Measurements from ENCODE around the gene C16orf78.

The C16orf78 gene

DNA sequence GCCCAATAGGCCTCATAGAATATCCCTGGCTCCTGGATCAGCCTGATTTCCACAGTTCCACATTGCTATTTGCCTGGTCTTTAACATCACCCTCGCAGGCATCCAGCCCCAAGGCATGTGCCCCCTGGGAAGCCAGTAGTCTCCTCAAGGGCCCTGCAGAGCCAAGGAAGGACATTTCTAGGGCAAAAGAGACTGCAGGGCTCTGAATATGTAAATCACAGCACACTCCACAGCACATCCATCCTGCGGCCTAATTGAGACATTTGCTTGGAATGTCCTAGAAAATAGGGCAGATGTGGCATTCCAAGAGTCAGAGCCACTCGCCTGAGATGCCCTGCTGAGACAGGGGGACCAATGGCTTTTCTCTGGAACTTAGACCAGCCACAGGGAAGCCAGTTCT lies 11.4 kb upstream of the C16orf78 start:
- Histone ChIP-seq H3K27me3 (peaks cover 3% of the 10 kb centered on the region), H3K27ac (no peak overlapping the region), H3K9me3 (no peaks in the 10 kb centered on the region), H3K4me3 (ENCODE audit: low read depth in 1 of 2, low read length in 1 of 2) (no peak overlapping the region), H3K36me3 (no peaks in the 10 kb centered on the region), H3K4me1 (ENCODE audit: control insufficient read depth in 1 of 2, insufficient read depth in 1 of 2, low read depth in 1 of 2, low read length in 1 of 2) (no peaks in the 10 kb centered on the region)
- TF ChIP-seq CTCF (IDR thresholded peaks at IDR 0.05): no peak

DNA sequence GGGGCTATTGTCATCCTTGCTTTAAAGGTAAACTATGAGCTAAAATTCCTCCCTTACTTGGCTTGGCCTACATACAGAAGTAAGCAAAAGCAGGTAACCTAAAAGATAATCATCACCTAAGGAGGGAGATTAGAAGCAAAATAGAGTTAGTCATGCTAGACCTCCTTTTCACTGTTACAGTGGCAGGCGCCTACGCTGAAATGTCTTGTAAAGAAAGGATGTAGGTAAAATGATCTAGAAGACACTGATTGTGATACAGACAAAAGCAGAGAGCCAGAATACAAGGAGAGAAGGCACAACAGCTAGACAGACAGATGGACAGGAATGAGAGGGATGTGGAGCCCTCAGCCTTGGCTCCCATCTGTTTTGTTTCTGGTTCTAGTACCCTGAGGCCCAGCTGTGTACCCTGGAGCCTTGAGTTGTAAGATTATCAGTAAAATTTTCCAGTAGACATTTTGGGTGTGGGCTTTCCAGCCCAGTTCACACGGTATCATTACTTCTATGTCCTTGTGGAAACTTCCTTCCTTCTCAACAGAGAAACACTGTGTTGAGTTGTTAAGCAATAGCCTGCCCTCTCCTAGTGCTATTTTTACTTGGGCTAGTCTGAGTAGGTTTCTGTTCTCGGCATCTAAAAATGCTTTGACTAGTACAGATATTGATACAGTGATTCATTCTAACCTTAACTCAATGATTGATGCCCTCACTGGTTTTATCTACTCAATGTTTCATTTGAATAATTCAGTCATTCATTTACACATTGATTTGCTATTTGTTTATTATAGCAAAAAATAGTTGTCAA lies 7.7 kb upstream of the C16orf78 start:
- no peaks in the 10 kb centered on the region for H3K4me1 ChIP-seq (ENCODE audit: control insufficient read depth in 1 of 2, insufficient read depth in 1 of 2, low read depth in 1 of 2, low read length in 1 of 2)
- no peaks in the 10 kb centered on the region for H3K9me3 ChIP-seq
- no peaks in the 10 kb centered on the region for H3K36me3 ChIP-seq
- H3K27me3 ChIP-seq: peaks cover 3% of the 10 kb centered on the region
- TF ChIP-seq CTCF (IDR thresholded peaks at IDR 0.05): no peak
- H3K4me3 ChIP-seq (ENCODE audit: low read depth in 1 of 2, low read length in 1 of 2): no peak overlapping the region
- no peak overlapping the region for H3K27ac ChIP-seq

DNA sequence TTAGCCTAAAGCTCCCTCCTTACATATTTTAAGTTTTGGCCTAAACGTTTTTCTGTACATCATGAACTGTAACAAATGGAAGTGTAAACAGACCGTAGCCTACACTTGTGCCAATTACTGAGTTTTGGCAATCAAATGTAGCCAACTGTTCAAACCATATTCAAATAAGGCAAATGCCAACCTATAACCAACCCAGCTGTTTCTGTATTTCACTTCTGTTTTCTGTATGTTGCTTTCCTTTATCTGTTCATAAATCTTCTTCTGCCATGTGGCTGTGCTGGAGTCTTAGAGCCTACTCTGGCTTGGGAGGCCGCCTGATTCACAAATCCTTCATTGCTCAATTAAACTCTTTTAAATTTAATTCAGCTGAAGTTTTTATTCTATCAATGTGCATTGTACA lies 6.9 kb upstream of the C16orf78 start:
- TF ChIP-seq CTCF (IDR thresholded peaks at IDR 0.05): no peak
- Histone ChIP-seq H3K36me3 (no peaks in the 10 kb centered on the region), H3K9me3 (no peaks in the 10 kb centered on the region), H3K27me3 (peaks cover 3% of the 10 kb centered on the region), H3K27ac (no peak overlapping the region), H3K4me1 (ENCODE audit: control insufficient read depth in 1 of 2, insufficient read depth in 1 of 2, low read depth in 1 of 2, low read length in 1 of 2) (no peaks in the 10 kb centered on the region), H3K4me3 (ENCODE audit: low read depth in 1 of 2, low read length in 1 of 2) (no peak overlapping the region)

DNA sequence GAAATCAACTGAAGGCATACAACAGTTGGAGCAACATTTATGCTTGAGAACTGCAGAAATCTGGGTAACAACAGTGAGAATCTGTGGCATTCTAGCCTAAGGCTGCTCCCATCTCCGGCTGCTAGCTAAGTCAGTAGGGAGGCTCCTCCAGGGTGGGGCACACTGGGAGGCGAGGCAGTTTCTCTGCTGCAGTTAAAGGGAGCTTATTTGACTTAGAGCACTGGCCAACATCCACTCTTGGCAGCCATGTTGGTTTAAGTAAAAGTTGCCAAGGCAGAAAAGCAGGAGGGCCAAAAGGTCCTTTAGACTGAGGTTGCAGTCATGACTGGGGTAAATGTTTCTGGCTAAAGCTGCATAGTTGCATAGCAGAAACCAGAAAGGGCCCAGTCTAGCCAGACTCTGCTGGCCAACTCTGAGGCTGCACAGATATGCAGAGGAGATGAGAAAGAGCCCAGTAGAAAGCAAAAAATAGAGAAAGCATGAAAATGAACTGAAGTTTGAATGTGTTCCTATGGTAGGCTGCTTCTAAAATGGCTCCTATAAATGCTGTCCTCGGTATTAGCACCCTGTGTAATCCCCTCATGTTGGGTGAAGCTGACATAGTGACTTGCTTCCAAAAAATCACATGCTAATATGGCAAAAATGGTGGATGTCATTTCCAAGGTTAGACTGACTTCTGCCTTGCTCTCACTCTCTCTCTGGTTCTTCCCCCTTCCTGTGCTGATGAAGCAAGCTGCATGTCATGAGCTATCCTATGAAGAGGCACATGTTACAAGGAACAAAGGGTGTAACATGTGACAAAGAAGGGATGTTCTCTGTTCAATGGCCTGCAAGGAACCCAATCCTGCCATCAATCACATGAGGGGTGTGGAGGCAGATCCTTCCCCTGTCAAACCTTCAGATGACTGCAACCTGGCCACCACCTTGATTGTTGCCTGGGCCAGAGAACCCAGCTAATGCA lies 3.7 kb upstream of the C16orf78 start:
- no peak overlapping the region for H3K4me3 ChIP-seq (ENCODE audit: low read depth in 1 of 2, low read length in 1 of 2)
- H3K27me3 ChIP-seq: peaks cover 3% of the 10 kb centered on the region
- no peaks in the 10 kb centered on the region for H3K4me1 ChIP-seq (ENCODE audit: control insufficient read depth in 1 of 2, insufficient read depth in 1 of 2, low read depth in 1 of 2, low read length in 1 of 2)
- H3K27ac ChIP-seq: no peak overlapping the region
- H3K9me3 ChIP-seq: no peaks in the 10 kb centered on the region
- no peak for TF ChIP-seq CTCF (IDR thresholded peaks at IDR 0.05)
- H3K36me3 ChIP-seq: no peaks in the 10 kb centered on the region

GRCh38 chr16:49376206-49376605 lies 2.6 kb downstream of the C16orf78 start:
- no peaks in the 10 kb centered on the region for H3K36me3 ChIP-seq
- H3K4me3 ChIP-seq (ENCODE audit: low read depth in 1 of 2, low read length in 1 of 2): no peak overlapping the region
- no peaks in the 10 kb centered on the region for H3K27me3 ChIP-seq
- no peaks in the 10 kb centered on the region for H3K9me3 ChIP-seq
- H3K27ac ChIP-seq: no peak overlapping the region
- no peak for TF ChIP-seq CTCF (IDR thresholded peaks at IDR 0.05)
- no peaks in the 10 kb centered on the region for H3K4me1 ChIP-seq (ENCODE audit: control insufficient read depth in 1 of 2, insufficient read depth in 1 of 2, low read depth in 1 of 2, low read length in 1 of 2)

Data from neutrophil (primary cell).